ENCODE results near the gene MGLL.

The MGLL gene

DNA sequence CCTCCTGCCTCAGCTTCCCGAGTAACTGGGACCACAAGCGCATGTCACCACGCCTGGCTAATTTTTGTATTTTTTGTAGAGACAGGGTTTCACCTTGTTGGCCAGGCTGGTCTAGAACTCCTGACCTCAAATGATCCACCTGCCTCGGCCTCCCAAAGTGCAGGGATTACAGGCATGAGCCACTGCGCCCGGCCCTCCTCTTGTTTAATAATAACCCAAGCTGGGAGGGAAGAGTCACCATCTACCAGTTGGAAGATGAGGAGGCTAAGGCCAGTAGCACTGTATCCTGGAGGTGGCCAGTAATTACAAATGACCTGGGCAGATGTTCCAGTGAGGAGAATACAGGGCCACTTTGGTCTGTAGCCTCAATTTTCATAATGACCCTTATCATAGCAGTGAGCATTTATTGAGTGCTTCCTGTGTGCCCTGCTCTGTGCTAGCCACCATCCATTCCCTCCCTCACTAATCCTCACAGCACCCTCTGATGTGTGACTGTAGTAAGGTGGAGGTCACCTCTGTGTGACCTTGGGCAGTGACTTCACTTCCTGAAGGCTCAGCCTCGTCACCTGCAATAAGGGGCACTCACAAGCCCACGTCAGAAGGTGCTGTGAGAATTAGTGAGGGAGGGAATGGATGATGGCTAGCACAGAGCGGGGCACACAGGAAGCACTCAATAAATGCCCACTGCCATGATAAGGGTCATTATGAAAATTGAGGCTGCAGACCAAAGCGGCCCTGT lies 85.3 kb downstream of the MGLL start:
- DNase-seq, result no peak

DNA sequence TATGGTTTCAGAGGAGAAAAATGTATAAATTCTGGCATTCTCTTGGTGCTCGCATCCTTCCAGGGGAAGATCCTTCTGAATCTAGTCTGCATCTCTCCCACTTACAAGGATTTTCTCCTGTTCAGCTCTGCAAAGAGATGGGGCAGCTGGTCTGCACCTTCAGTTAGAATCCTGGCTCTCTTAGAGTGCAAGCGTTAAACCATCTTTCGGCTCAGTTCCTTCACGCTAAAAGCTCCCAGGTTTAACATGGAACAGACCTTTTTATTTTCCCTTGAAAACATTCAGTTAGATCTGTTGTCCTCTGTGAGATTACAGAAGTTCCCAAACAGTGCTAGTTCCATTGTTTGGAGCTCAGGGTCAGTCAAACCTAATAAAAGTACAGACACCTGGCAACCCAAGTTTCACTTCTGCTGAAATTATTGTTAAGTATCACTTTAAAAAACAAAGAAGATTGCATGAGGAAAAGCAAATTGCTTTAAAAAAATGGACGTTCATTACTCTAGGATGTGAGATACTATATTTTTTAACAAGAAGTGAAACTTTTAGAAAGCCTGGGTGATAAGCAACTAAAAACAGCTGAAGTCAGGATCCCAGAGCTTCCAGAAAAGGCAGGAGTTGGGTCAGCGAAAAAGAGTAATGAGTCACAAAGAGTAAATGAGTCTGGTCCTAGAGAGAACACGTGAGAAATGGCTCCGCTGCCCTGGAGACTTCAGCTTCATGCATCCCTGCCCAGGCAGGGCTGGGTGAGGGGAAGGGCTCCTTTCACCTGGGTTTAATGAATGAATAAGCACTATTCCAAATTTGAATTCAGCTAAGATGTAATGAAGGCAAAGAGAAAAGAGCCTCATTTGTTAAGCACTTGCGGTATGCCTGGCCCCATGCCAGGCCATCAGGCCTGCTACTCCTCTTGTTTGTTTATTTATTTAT lies 86.3 kb downstream of the MGLL start:
- no peak for DNase-seq

DNA sequence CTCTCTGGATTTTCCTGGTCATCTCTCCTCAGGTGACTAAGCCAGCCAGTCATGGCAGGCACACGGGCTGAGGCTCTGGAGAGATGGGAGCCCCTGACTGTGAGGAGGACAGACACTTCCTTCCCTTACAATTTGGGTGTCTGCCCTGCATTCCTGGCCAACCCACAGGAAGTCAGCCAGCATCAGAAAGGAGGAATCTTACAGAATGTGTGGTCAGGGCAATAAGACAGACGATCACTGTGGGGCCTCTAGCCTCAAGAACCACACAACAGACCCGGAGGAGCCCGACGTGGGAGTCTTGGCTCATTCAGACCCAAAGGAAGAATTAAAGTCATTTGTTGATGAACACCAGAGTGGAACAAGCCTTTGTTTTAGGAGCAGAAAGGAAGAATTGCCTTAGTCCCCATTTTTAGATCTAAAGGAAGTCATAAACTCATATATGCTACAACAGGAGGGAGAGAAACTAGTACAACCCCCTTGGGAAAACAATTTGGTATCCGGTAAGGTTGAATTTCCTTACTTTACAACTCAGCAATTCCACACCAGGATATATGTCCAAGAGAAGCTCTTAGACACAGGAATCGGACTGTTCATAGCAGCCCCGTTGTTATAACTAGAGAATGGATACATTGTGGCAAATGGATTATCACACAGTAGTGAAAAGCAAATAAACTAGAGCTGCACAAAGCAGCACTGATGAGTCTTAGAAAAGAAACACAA lies 87.4 kb downstream of the MGLL start:
- DNase-seq, result no peak

DNA sequence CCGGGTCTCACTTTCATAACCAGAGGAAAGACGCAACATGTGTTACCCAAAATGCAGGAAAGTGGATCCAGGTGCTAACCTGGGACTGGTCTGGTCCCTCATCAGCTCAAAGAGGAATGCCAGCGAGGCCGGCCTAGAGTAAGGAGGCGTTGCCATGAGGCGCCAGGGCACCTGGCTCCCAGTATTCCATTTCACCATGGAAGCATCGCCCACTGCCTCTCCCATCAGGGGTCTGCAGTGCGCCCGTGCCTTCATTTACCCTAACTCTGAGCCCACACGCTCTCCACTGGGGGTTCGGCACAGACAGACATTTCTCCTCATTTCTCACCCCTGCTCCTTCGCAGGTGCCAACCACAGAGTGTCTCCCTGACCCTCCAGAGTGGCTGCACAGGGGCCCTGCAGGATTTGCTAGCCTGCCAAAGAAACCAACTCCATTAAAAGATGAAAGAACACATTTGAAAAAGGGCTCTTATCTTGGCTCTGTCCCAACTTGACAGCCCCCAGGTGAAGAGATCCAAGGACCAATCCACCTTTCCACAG lies 88.1 kb downstream of the MGLL start:
- DNase-seq, result no peak

DNA sequence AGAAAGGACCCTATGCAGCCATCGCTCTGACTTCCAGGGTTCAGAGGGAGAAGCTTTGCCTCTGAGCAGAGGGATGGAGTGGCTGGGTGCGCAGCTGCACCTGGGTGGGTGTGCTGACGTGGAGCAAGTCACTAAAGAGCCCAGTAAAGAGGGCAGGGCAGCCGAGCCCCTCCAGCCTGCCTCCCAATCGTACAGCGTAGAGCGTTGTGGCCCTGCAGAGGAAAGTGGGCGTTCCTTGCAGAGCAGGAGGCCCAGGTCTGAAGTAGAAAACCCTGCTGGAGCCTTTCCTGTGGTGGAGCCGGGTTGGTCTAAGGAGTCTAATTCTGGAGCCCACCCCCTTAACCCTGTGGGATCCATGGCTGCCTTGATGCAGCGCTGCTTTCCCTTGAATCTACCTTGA lies 88.5 kb downstream of the MGLL start:
- DNase-seq, result no peak

DNA sequence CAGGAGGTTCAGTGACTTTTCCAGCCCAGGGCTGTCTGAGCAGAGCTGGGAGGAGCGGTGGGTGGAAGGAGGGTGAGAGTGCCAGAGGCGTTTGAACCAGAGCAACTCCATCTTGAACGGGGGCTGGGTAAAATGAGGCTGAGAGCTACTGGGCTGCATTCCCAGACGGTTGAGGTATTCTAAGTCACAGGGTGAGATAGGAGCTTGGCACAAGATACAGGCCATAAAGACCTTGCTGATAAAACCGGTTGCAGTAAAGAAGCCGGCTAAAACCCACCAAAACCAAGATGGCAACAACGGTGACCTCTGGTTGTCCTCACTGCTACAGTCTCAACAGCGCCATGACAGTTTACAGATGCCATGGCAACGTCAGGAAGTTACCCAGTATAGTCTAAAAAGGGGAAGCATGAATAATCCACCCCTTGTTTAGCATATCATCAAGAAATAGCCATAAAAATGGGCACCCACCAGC lies 89.4 kb downstream of the MGLL start:
- DNase-seq, result no peak

DNA sequence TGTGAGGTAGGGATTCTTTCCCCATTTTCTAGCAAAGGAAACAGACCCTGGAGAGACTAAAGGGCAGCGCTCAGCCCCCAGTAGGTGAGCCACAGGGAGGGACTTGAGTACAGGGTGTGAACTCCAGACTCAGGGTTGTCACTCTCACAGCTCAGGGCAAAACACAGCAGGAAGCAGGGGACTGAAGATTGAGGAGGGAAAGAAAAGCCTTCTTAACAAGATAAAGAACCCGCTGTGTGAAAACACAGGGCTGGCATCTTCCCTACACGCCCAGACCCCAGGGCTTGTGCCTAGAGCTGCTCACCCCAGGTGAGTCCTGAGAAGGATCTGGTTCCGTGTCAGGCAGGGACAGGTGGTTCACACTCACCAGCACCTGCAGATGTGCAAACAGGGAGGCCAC lies 90.0 kb downstream of the MGLL start:
- no peak for DNase-seq

DNA sequence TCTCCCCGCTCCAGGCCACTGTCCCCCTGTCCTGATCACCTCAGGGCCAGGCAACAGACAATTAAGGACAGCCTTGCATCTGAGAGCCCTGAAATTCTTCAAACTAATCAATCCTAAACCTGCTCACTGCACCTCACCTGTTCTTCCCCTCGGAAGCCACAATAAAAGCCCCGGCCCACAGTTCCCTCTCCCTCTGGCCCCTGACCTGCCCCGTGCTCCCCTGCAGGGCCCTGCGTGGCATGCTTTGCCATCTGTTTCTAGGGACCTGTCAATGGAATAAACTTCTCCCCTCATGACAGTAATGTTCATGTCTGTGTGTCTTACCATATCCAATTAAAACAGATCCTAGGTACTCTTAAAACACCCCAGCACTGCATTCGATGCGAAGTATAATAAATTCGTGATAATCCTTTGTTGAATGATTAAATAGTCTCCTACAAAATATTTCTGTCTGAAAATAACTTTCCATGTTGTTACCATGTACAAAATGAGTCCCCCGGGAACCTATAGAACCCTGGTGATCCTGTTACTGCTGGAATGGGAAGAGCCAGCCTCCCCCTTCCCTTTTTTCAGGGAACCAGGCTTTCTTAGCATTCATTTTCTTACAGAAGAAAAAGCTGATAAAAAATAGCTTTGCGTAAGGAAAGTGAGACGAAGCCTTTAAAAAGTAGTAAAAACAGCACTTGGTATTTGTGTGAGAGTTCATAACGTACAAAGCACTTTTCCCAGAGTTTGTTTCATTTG lies 90.6 kb downstream of the MGLL start:
- DNase-seq, result no peak

DNA sequence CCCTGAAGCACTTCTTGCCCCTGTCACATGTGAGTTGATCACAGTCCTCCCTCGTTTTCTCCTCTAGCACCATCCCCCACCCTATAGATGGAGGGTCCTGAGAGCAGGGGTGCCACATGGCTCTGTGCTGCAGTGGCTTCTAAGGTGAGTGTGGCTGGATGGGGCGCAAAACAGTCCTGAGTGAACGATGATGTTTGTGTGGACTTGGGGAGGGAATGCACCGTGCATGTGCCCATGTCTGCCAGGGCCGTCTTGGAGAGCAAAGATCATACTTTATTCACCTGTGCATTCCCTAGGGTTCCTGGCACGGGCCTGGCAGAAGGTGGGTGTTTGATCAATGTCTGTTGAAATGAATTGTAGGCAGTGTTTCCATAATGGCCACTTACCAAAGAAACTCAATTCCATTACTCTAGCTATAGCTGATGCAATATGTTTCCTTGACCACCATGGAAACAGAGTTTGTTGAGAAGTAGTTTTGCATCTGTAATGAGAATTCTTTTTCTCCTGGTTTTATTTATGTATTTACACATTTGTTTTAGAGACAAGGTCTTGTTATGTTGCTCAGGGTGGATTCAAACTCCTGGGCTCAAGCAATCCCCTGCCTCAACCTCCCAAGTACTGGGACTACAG lies 91.5 kb downstream of the MGLL start:
- DNase-seq, result no peak

DNA sequence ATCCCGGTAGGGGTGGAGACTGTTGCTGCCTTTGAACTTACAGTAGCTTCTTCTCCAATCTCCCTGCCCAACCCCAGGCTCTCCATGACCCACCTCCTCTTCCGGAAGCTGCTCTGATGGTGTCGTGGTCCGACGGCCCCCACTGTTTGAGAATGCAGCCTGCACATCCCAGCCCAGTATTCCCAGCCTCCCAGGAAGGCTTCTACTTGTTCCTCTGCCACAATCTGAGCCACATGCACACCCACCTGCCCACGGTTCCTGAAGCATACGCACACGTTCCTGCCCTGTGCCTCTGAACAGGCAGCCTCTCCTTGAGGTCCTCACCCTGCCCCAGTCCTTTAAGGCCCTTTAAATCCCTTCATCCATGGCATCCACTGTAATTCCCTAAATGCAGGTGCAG lies 92.1 kb downstream of the MGLL start:
- no peak for DNase-seq

DNA sequence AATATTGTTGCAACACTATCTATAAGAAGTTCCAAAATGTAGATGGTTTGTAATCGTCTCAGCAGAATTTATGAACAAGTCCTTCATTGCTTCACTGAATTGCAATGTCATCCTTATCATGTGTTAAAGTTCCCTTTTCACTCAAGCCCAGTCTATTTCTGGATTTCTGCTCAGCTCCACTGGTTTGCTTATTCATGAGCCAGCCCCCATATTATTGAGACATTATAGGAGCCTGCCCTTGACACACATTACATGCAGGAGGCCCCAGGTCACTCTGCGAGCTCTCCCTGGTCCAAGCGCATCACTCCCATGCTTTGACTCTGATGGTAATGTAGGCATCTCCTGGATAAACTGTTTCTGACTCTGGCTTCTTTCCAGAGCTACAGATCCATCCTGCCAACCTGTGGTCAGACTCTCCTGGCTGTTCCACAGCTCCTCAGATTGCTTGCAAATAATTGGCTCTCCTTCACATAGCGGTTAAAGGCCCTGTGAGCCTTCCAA lies 92.7 kb downstream of the MGLL start:
- DNase-seq, result no peak

DNA sequence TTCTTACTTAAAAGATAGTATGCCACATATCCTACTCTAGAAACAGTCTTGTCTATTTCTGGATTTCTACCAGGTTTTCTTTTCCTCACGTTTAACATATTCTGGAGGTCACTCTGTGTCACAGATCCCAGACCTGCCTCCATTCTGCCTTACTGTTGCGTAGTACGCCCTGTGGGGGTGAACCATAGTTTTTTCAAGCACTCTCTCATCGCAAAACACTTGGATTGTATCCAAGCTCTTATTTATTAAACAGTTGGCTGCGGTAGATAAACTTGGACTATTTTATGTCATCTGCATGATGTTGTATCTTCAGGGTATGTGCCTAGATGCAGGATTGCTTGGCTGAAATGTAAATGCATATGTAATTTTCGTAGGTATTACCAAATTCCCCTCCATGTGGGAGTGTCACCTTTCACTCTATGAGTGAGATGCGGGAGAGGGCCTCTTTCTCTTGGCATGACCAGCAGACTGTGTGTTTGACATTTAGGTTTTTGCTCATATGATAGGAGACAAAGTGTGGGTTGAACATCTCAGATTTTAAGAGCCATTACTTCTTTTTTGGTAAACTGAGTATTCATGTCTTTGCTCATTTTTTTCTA lies 93.8 kb downstream of the MGLL start:
- no peak for DNase-seq

DNA sequence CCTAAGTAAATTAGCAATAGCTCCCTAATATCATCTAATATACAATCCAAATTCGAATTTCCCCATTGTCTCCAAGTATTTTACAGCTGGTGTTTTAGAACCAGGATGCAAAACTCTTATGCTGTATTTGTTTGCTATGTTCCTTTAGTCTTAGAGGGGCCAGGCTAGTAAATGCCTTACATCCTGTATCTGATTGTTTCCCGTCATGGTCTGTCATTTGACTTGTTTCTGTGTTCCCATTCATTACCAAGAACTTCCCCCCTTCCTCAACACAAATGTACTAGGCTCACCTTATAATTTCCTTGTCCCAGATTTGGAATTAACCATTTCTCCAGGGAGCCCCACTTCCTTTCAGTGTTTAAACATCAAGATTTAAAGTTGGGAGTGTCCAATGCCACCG lies 95.4 kb downstream of the MGLL start:
- no peak for DNase-seq

DNA sequence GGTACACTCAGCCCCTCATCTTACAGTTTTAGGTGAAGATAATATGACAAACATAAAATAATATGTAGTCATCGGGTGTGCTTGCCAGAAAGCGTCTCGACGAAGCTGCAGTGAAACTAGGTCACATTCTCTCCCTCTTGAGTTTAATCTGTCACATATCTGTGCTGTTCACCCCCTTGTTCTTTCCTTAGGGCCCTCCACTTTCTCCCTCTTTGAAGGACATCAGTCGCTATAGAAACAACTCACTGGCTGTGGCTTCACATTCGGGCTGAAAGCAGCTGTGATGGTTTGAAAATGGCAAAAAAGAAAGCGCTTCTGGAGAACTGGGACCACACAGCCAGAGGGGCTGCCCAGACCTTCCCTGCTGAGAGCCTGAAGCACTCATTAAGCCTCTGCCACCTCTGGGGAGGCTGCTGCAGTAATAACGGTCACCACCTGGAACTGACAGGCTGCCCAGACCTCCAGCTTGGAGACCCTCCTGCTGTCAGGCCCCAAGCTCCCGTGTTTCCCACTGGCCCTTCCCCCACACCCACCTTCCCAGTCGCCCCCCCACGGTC lies 99.2 kb downstream of the MGLL start:
- no peak for DNase-seq

DNA sequence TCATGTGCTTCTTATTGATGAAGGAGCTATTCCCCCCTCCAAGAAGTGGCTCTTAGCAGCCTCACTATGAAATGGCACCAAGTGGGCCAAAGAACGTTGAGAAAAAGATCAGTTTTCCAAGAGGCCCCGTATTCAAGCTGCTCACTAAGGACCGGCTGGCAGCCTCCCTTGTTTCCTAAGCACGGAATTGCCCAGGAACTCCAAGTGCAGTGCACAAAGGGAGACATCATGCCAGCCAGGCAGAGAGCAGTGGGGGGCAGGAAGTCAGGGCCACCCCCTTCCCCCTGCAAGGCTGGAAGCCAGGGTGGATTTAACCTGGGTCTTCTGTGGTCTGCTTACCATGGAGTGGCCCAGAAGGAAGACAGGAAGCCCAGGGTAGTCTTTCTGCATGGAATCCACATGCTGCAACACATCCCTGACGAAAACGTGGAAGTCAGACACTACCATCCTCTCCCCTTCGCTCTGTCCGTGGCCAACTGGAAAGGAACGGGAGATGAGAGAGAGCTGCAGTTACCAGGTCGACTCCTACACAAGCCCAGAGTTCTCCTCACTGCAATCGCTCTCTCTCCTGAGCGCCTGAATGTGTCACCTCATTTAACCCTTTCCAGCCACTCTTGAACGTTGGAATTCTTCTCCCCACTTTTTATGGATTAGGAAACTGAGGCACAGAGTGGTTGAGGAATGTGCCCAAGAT lies 100.1 kb downstream of the MGLL start:
- no peak for DNase-seq

DNA sequence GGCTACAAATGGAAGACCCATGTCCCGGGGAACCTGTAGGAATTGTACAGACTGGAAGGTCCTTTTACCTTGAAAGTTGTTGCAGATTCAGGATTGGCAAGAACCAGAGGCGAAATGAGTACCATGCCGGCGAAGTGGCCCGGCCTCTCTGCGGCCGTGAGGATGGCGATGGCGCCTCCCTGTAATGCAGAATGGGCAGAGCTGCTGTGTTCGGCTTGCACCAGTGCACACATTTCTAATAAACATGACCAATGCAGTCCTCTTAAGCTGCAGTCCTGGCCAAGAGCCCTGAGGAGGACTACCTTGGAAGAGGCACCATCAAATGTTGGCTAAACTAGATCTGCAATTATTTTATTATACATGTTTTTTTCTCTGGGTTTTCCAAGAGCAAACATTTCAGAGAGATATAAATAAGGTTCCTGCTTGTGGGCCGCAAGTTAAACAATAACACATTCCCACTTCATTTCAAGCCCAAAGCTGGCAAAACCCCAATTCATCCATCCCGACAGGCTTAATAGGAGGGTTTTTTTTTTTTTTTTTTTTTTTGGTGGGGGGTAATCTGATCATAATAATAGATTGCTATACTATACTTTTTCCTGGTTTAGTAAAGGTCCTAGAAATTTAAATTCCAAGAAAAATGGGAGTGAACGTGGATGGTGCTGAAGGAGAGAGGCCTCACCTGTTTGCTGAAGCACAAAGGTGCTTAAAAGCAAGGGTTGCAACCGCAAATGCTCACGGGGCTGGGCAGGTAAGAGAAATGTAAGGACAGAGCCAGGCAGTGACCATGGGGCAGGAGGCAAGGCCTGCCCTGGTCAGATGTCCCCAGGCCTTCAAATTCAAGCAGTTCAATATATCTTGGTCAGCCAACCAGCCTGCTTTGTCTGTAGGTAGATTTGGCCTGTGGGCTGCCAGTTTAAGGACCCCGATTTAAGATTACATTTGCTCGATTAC lies 101.1 kb downstream of the MGLL start:
- DNase-seq, result no peak

DNA sequence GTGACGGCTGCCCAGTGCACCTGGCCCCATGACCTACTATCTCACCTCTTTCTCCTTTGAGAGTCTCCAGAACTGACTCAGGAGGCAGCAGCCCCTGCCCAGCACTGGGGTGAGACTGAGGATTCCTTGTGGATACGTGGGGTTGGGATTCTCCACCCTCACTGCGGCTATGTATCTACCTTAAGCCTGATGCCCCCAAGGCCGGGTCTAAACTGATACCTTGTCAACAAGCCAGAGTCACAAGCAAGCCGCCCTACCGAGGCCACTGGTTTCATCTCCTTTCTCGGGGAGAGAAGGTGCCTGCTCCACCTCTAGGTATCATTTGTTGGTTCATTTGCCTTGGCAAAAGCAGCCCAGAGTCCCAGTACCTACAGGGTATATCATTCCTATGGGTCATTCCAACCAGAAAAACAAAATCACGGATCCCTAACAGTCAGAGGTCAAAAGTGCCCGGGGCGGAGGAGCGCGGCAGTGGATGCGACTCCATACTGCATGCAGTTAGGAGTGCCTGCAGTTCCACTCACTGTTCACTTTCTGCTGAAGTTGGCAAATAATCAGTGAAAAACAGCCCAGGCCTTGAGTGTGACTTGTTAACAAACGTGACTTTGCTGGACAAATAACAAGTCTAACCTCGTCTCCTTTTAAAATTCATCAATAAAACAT lies 102.0 kb downstream of the MGLL start:
- DNase-seq, result no peak

DNA sequence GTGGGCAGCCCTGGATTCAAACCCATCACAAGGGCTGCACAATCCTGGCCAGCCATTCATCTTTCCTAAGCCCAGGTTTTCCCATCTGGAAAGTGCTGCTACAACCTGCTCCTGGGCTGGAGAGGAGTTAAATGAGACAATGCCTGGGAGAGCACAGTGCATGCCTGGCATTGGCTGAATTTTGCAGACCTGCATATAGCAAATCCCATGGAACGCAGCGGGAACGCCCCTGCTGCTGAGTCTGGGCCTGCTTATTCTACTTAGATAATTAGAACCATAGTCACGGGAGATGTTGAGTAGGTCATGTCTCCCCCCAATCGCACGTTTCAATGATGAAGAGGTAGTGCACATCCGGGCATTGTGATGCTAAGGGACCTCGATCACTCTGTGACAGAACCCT lies 102.9 kb downstream of the MGLL start:
- no peak for DNase-seq

DNA sequence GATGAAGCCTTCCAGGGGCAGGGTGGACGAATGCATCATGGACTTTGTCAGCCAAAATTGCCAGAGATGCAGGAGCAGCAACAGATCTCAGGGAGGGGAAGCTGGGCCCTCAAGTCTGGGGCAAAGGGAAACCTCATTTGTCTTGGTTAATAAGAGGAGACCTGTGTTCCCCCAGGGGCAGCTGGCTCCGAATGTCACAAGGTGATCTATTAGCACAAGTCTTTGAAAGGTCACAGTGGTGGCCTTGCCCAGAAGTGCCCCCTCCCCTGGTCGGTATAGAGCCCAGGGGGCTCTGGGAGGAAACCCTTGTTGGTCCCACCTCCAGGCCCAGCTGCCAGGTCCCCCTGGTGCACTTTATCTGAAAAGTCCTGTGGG lies 103.4 kb downstream of the MGLL start:
- DNase-seq, result no peak

All from activated CD4-positive, alpha-beta T cell treated with anti-CD3 and anti-CD28 coated beads, Interleukin-2, amount 50 U/mL, for 48 hours (primary cell).